Hindlimb muscle (tissue), 1 donor: ENCODE measurements around the gene TMEM9B. TPM values are rescaled to one million over a fixed set of nuclear protein-coding genes. Genes with fewer than 3 reads are reported as not detected.

Source experiments
- DNase-seq: peaks from one replicate; pipeline ENCODE4 v3.0.0-alpha.2; 2013
- polyA plus RNA-seq: library from polyadenylated mRNA; unstranded; fragments of 120-200 nt; gene quantifications from one replicate; pipeline ENCODE4 v1.2.1, GENCODE V29; 2013; ENCODE audit not compliant: insufficient read length

TMEM9B gene
- polyA plus RNA-seq, 1 donor: 35.3 TPM

- DNase-seq: no peak
Observed at GRCh38 chr11:8928981-8929615, 35.1 kb downstream of the TMEM9B start.

GRCh38 chr11:8928205-8928604, 36.0 kb downstream of the TMEM9B start:
- no peak for DNase-seq

GRCh38 chr11:8927233-8927632, 37.0 kb downstream of the TMEM9B start:
- DNase-seq: no peak

- DNase-seq: no peak
Observed at GRCh38 chr11:8926236-8926635, 38.0 kb downstream of the TMEM9B start.

GRCh38 chr11:8925711-8926110, 38.5 kb downstream of the TMEM9B start:
- no peak for DNase-seq

GRCh38 chr11:8922691-8923090, 41.6 kb downstream of the TMEM9B start:
- no peak for DNase-seq

- peak; percentile 73 for DNase-seq
Observed at GRCh38 chr11:8917157-8917825, 47.0 kb downstream of the TMEM9B start.

GRCh38 chr11:8914661-8915018, 49.6 kb downstream of the TMEM9B start:
- DNase-seq: no peak

GRCh38 chr11:8913961-8914660, 50.1 kb downstream of the TMEM9B start:
- no peak for DNase-seq

GRCh38 chr11:8911029-8911823, 53.0 kb downstream of the TMEM9B start, which contains the start of gene AKIP1:
TSS of gene AKIP1 (plus strand) at chr11:8911189. CDS start at chr11:8911450, 261 bp downstream.
- DNase-seq: peak; percentile 99

- DNase-seq: no peak
Observed at GRCh38 chr11:8910649-8911026, 53.6 kb downstream of the TMEM9B start.

- no peak for DNase-seq
Observed at GRCh38 chr11:8908099-8908498, 56.1 kb downstream of the TMEM9B start.

GRCh38 chr11:8907116-8907515, 57.1 kb downstream of the TMEM9B start:
- no peak for DNase-seq

GRCh38 chr11:8905528-8906165, 58.6 kb downstream of the TMEM9B start:
- DNase-seq: no peak

- no peak for DNase-seq
Observed at GRCh38 chr11:8899119-8899753, 65.0 kb downstream of the TMEM9B start.

Other genes starting within 250 kb of the TMEM9B start
- gene AKIP1, start 53.3 kb downstream of the TMEM9B start, polyA plus RNA-seq: 22.0 TPM
- gene C11orf16, start 31.5 kb downstream of the TMEM9B start, polyA plus RNA-seq: 0.25 TPM
- not detected for gene ASCL3, start 21.4 kb downstream of the TMEM9B start, polyA plus RNA-seq
- 1.3 TPM for gene NRIP3, start 39.6 kb upstream of the TMEM9B start, polyA plus RNA-seq
- gene SCUBE2, start 127.2 kb upstream of the TMEM9B start, polyA plus RNA-seq: 25.0 TPM